NCI-H82 (cell line): ENCODE measurements around the gene SLC2A4RG.

Experiments
- DNase-seq: peaks from one replicate; lab custom pipeline; 2025; lab: John Stamatoyannopoulos, UW

Gene SLC2A4RG

DNA sequence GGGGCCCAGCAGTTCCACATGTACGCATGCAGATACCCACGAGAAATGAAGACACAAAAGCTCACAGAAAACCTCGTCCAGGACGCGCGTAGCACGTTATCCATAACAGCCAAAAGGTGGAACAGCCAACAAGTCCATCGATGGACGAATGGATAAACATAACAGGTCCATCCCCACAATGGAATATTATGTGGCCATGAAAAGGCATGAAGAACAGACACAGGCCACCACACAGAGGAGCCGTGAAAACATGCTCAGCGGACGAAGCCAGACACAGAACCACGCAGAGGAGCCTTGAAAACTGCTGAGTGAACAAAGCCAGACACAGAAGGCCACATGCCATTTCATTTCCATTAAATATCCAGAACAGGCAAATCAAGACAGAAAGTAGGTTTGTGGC is 38.0 kb downstream of the SLC2A4RG start:
- no peak for DNase-seq

DNA sequence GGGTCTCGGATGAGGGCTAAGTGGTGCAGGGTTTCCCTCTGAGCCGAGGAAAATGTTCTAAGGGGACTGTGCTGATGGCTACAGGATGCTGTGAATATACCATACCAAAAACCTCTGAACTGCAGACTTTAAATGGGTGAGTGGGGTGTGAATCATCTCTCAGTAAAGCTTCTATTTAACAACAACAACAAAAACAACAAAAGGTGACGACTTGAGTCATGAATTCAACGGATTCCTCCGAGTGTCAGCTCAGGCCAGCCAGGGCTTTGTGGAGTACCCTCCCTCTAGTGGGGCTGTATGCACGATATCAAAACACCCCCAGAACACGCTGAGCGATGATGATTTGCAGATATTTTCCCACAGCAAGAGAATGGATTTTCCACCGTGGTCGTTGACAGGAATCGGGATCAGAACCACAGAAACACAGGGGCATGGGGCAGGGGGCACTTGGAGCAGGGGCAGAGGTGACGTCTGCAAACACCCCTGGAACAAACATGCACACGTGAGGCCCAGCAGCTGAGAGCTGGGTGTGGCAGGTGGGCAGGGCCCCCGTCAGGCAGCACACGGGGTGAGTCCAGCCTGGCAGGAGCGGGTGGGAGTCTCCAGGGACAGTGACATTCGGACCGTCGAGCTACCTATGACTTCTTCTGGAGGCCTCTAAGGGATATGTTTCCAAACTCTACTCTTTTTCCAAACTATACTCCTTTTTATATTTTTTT is 38.6 kb downstream of the SLC2A4RG start:
- no peak for DNase-seq

- DNase-seq = no peak
These were observed 39.3 kb downstream of the SLC2A4RG start for GRCh38 chr20:63778857-63779256.

DNA sequence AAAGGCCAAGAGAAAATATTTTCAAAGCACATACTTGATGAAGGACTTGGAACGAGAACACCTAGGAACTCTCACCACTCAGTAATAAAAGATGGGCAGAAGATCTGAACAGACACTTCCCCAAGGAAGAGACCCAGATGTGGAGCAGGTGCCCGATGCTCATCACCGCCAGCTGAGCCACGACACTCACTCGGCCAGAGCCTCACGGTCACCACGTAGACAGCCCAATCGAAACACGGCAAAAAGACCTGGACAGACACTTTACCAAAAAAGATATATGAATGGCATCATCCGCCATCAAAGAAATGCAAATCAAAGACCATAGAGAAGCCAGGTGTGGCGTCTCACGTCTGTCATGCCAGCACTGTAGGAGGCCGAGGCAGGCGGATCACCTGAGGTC is 41.6 kb downstream of the SLC2A4RG start:
- no peak for DNase-seq

DNA sequence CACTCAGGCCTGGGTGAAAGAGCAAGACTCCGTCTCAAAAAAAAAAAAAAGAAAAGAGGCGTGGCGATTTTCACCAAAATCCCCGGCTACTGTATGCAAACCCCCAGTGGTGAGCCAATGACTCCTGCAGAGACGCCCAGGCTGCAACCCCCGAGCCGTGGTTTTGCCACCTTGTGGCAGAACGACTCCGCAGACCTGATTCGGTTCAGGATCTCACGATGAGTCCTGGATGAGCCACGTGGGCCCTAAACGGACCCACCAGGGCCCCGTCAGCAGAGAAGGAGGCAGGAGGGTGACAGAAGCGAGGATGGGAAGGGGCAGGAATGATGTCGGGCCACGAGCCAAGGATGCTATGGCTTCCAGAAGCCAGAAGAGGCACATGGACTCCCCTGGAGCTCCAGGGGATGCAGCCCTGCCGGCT is 42.5 kb downstream of the SLC2A4RG start:
- peak; percentile 30 for DNase-seq

DNA sequence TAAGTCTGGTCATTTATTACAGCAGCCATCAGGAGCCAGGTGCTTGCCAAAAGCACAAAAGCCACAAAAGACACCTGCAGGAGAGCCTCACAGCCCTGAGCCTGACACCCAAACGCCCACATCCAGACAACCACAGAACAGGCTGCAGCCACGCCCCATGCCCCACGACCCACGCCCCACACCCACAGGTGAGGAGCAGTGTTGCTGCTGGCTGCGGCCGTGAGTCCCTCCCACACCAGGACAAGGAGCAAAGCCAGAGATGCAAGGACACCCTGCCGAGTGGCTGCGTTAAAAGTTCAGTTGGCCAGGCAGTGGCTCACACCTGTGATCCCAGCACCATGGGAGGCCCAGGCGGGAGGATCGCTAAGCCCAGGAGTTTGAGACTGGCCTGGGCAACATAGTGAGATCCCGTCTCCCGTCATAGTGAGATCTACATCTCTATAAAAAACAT is 43.0 kb downstream of the SLC2A4RG start:
- no peak for DNase-seq

GRCh38 chr20:63783970-63784369 is 44.4 kb downstream of the SLC2A4RG start:
- DNase-seq = no peak

- DNase-seq = no peak
These were observed 46.1 kb downstream of the SLC2A4RG start for GRCh38 chr20:63785691-63786131.

GRCh38 chr20:63787302-63787701 is 47.7 kb downstream of the SLC2A4RG start:
- no peak for DNase-seq

DNA sequence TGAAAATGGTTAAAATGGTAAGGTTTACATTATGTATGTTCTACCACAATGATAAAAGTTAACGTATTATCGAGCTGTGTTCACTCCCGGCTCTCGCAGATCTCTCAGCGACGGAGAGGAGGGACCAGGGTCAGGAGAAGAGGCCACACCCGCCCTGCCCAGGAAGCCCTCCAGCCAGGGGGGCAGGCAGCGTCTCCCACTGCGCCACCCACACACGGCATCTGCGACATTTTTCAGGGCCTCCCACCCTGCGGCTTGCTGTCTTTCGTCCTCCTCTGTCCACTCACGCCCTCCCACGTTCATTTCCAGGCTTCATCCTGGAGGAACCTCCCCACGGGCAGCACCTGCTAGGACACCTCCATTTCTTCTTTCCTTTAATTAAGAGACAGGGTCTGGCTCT is 48.2 kb downstream of the SLC2A4RG start:
- DNase-seq = no peak

- no peak for DNase-seq
These were observed 50.4 kb downstream of the SLC2A4RG start for GRCh38 chr20:63789836-63790571.

GRCh38 chr20:63790572-63791168 is 51.1 kb downstream of the SLC2A4RG start:
- DNase-seq = no peak

DNA sequence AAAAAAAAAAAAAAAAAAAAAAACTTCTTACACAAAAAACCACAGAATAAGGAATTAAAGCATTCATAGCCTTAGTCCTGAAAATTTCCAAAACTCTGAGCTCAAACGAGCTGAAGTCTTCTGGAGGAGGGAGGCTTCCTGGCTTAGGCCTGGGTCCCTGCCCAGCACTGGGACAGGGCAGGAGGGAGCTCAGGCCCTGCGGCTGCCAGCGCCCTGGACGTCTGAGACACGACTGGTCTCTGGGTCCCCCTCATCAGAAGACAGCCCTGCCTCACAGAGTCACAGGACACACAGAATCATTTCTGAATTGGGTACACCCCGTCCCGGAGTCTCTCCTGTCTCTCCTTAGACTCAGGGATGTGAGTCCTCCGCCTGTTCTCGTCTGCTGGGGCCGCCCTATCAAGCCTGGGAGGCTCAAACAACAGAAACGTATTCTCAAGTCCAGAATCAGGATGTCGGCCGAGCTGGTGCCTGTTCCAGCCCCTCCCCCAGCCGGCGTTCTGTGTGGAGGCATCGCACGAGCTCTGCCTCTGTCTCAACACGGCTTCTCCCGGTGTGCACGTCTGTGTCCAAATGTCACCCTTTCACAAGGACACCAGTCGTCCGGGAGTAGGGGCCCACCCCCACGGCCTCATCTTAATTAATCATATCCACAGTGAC is 52.1 kb downstream of the SLC2A4RG start:
- DNase-seq = no peak

DNA sequence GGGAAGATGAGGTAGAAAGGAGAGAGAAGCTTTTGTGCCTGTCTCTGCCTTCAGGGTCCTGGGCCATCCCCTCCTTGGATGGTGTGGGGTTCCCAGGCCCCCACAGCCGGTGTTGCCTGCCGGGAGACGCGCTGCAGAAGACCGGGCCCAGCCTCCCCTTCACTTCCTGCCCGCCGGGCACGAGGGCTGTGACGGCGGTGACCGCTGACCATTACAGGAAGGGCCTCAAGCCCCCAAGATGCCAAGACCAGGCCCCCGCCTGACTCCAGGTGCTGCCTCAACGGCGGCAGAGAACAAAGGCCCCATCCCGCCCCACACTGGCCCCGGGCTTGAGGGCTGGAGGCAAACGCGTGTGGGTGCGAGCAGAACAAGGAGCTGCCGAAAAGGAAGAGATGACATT is 53.3 kb downstream of the SLC2A4RG start:
- no peak for DNase-seq
